Lower leg skin (tissue), 3 donors: ENCODE data around the gene SFSWAP.

Experiments
- CTCF ChIP-seq, 3 donors: fragments of 450-650 bp; IDR thresholded peaks; one replicate each; pipeline ENCODE4 v1.5.1; 2016; ENCODE audit warnings: antibody characterized with exemption in 3 of 3, mild to moderate bottlenecking in 3 of 3, moderate library complexity in 2 of 3
- POLR2A ChIP-seq, 2 donors: fragments of 450-650 bp; IDR thresholded peaks; one replicate each; pipeline ENCODE4 v1.6.1; 2016 to 2017; ENCODE audit warnings: antibody characterized with exemption in 2 of 2, mild to moderate bottlenecking in 1 of 2, moderate library complexity in 1 of 2

GRCh38 chr12:131714759-131715158 is 3.9 kb downstream of the SFSWAP start:
- TF ChIP-seq POLR2A (IDR thresholded peaks at IDR 0.05) = no peak
- no peak for TF ChIP-seq CTCF (IDR thresholded peaks at IDR 0.05)
